ENCODE measurements around the gene AFF3.

GRCh38 chr2:99688699-99689098 lies 453.7 kb downstream of the AFF3 start:
- TF ChIP-seq SP1 (IDR thresholded peaks at IDR 0.05) = no peak
- TF ChIP-seq LEF1 (IDR thresholded peaks at IDR 0.05; ENCODE audit: borderline replicate concordance) = no peak
- no peak for TF ChIP-seq NFRKB (IDR thresholded peaks at IDR 0.05)
- no peak for TF ChIP-seq BHLHE40 (IDR thresholded peaks at IDR 0.05; ENCODE audit: borderline replicate concordance)
- no peak for TF ChIP-seq PKNOX1 (IDR thresholded peaks at IDR 0.05)
- TF ChIP-seq FOXK2 (IDR thresholded peaks at IDR 0.05) = no peak
- no peak for TF ChIP-seq FOXM1 (IDR thresholded peaks at IDR 0.05; ENCODE audit: borderline replicate concordance)
- TF ChIP-seq HDGF (IDR thresholded peaks at IDR 0.05; ENCODE audit: borderline replicate concordance) = no peak
- TF ChIP-seq ZNF384 (IDR thresholded peaks at IDR 0.05) = no peak
- no peak for TF ChIP-seq SUZ12 (IDR thresholded peaks at IDR 0.05)
- no peak for TF ChIP-seq FOXA1 (IDR thresholded peaks at IDR 0.05)
- TF ChIP-seq L3MBTL2 (conservative IDR thresholded peaks at IDR 0.05) = no peak

Data from HEK293T (cell line).